Keratinocyte (primary cell): ENCODE data around the gene PLXND1. TPM values are rescaled to one million over a fixed set of nuclear protein-coding genes. Genes with fewer than 3 reads are reported as not detected.

Experiments used
- DNase-seq: peaks from one replicate; pipeline ENCODE4 v3.0.0-alpha.2; 2011; ENCODE audit warnings: low read depth, missing footprints, low spot score
- FAIRE-seq: peaks from 2 replicates; lab custom pipeline; 2011; peaks lifted over from hg19 to GRCh38; lab: Jason Lieb, UNC
- H2AFZ ChIP-seq: 2 replicates; pipeline ENCODE4 v1.6.0; 2012; ENCODE audit warnings: low read length, control low read depth, inconsistent platforms; ENCODE audit not compliant: control insufficient read depth
- H3K27ac ChIP-seq: 2 replicates; pipeline ENCODE4 v1.5.1; 2011; ENCODE audit warnings: low read length; ENCODE audit not compliant: control insufficient read depth, insufficient read depth
- H3K27me3 ChIP-seq: 3 replicates; pipeline ENCODE4 v1.6.0; 2011; ENCODE audit warnings: low read length; ENCODE audit not compliant: control insufficient read depth, insufficient read depth; ENCODE audit errors: extremely low read depth
- H3K36me3 ChIP-seq, 2 experiments: 2 replicates in 1 of 2; 3 replicates in 1 of 2; pipeline ENCODE4 v1.5.1; 2011; ENCODE audit warnings: low read length in 2 of 2, mild to moderate bottlenecking in 1 of 2; ENCODE audit not compliant: control insufficient read depth in 2 of 2, insufficient read depth in 2 of 2; ENCODE audit errors: extremely low read depth in 1 of 2
- H3K4me1 ChIP-seq: 3 replicates; pipeline ENCODE4 v1.5.1; 2011; ENCODE audit warnings: low read length; ENCODE audit not compliant: control insufficient read depth, insufficient read depth; ENCODE audit errors: extremely low read depth
- H3K4me2 ChIP-seq: 3 replicates; pipeline ENCODE4 v1.6.0; 2011; ENCODE audit warnings: low read depth, low read length; ENCODE audit not compliant: control insufficient read depth, insufficient read depth; ENCODE audit errors: extremely low read depth
- H3K4me3 ChIP-seq, 3 experiments: fragments of 200-600 bp in 1 of 3; sonication (generic) in 1 of 3; 2 replicates in 2 of 3; 3 replicates in 1 of 3; pipeline ENCODE4 v1.5.1; 2011 to 2016; ENCODE audit warnings: low read length in 3 of 3, mild to moderate bottlenecking in 3 of 3, control low read depth in 2 of 3, inconsistent platforms in 1 of 3, low read depth in 1 of 3, mixed read lengths in 1 of 3, mixed run types in 1 of 3, moderate library complexity in 1 of 3; ENCODE audit not compliant: control insufficient read depth in 2 of 3, insufficient read depth in 2 of 3; ENCODE audit errors: extremely low read depth in 1 of 3
- H3K79me2 ChIP-seq: 2 replicates; pipeline ENCODE4 v1.6.0; 2012; ENCODE audit warnings: low read length; ENCODE audit not compliant: control insufficient read depth, insufficient read depth
- H3K9ac ChIP-seq: 3 replicates; pipeline ENCODE4 v1.6.0; 2011; ENCODE audit warnings: low read length; ENCODE audit not compliant: control insufficient read depth, insufficient read depth; ENCODE audit errors: extremely low read depth
- H3K9me1 ChIP-seq: 3 replicates; pipeline ENCODE4 v1.6.0; 2011; ENCODE audit warnings: low read length; ENCODE audit not compliant: control insufficient read depth, insufficient read depth; ENCODE audit errors: extremely low read depth
- H3K9me3 ChIP-seq: 2 replicates; pipeline ENCODE4 v1.5.1; 2012; ENCODE audit warnings: low read depth, low read length; ENCODE audit not compliant: control insufficient read depth
- H4K20me1 ChIP-seq: 3 replicates; pipeline ENCODE4 v1.6.0; 2011; ENCODE audit warnings: low read length; ENCODE audit not compliant: control insufficient read depth, insufficient read depth; ENCODE audit errors: extremely low read depth
- EZH2 ChIP-seq: IDR thresholded peaks from one replicate; pipeline ENCODE4 v1.6.1; 2012; ENCODE audit warnings: inconsistent platforms, mild to moderate bottlenecking, low read length, moderate library complexity
- dilution Hi-C: fragments of 300-500 bp; cut with MboI; formaldehyde crosslinking; loops from one replicate; pipeline ENCODE4 v1.7.0; 2020; ENCODE audit warnings: low sequenced_read_pairs; ENCODE audit not compliant: extremely low pct_ligation_motif_present
- polyA plus RNA-seq, 5 experiments: library from polyadenylated mRNA; depleted of rRNA in 3 of 5; stranded (reverse) in 3 of 5; stranded (forward) in 1 of 5; unstranded in 1 of 5; fragments of >200 nt; gene quantifications; 1 replicate in 1 of 5; 2 replicates in 3 of 5; 3 replicates in 1 of 5; pipeline versions ENCODE4 v1.2.1 to v1.2.3, GENCODE V29; 2011 to 2012; ENCODE audit warnings: missing spikeins in 2 of 5, low read depth in 1 of 5, low replicate concordance in 1 of 5
- TF ChIP-seq, protein P1 (sequence below), 3 experiments: IDR thresholded peaks in 1 of 3; conservative IDR thresholded peaks in 1 of 3; optimal IDR thresholded peaks in 1 of 3; 2 replicates in 2 of 3; 3 replicates in 1 of 3; pipeline versions ENCODE3 to v1.5.1; 2011; ENCODE audit warnings: low read length in 3 of 3, mild to moderate bottlenecking in 3 of 3, moderate library complexity in 2 of 3, control low read depth in 1 of 3, inconsistent platforms in 1 of 3; ENCODE audit not compliant: insufficient read depth in 2 of 3; ENCODE audit errors: extremely low read depth in 1 of 3

Gene PLXND1
- polyA plus RNA-seq, 1 donor (not counting 4 experiments of a cell fraction or from before 2014, with no cell fraction given) = 0.09 TPM

DNA sequence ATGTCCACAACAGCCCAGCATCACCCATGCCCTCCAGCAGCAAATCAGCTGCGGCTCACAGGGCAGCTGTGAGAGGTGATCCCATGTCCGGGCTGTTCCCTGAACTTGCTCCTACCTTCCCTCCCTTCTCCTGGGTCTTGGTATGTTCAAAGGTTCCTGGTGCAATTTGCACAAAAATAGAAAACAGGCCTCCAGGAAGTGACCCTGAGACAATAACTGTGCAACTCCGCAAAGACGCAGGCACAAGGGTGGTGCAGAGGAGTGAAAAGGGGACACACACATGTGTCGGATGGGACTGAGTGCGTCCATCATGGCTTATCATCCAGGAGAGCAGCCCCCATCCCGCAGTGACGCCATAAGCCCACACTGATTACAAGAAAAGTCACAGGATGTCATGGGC lies 16.3 kb downstream of the PLXND1 start:
- H3K4me1 ChIP-seq = peaks cover 8% of the 10 kb centered on the region
- no peak overlapping the region for H3K4me2 ChIP-seq
- H3K27ac ChIP-seq = no peak overlapping the region
- FAIRE-seq = no peak
- H2AFZ ChIP-seq = no peak overlapping the region
- TF ChIP-seq, protein P1, sequence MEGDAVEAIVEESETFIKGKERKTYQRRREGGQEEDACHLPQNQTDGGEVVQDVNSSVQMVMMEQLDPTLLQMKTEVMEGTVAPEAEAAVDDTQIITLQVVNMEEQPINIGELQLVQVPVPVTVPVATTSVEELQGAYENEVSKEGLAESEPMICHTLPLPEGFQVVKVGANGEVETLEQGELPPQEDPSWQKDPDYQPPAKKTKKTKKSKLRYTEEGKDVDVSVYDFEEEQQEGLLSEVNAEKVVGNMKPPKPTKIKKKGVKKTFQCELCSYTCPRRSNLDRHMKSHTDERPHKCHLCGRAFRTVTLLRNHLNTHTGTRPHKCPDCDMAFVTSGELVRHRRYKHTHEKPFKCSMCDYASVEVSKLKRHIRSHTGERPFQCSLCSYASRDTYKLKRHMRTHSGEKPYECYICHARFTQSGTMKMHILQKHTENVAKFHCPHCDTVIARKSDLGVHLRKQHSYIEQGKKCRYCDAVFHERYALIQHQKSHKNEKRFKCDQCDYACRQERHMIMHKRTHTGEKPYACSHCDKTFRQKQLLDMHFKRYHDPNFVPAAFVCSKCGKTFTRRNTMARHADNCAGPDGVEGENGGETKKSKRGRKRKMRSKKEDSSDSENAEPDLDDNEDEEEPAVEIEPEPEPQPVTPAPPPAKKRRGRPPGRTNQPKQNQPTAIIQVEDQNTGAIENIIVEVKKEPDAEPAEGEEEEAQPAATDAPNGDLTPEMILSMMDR (optimal IDR thresholded peaks at IDR 0.05 in 1 of 3, IDR thresholded peaks at IDR 0.05 in 1 of 3, conservative IDR thresholded peaks at IDR 0.05 in 1 of 3; ENCODE audit: extremely low read depth in 1 of 3, insufficient read depth in 2 of 3, low read length in 3 of 3) = no peak
- no peak for TF ChIP-seq EZH2
- DNase-seq = no peak
- no peaks in the 10 kb centered on the region for H3K79me2 ChIP-seq
- H3K4me3 ChIP-seq = no peak overlapping the region
- no peaks in the 10 kb centered on the region for H3K9me3 ChIP-seq
- no peaks in the 10 kb centered on the region for H4K20me1 ChIP-seq
- H3K9me1 ChIP-seq = no peaks in the 10 kb centered on the region
- dilution Hi-C loops = no loop called here
- H3K36me3 ChIP-seq = no peaks in the 10 kb centered on the region
- no peak overlapping the region for H3K9ac ChIP-seq
- no peaks in the 10 kb centered on the region for H3K27me3 ChIP-seq

DNA sequence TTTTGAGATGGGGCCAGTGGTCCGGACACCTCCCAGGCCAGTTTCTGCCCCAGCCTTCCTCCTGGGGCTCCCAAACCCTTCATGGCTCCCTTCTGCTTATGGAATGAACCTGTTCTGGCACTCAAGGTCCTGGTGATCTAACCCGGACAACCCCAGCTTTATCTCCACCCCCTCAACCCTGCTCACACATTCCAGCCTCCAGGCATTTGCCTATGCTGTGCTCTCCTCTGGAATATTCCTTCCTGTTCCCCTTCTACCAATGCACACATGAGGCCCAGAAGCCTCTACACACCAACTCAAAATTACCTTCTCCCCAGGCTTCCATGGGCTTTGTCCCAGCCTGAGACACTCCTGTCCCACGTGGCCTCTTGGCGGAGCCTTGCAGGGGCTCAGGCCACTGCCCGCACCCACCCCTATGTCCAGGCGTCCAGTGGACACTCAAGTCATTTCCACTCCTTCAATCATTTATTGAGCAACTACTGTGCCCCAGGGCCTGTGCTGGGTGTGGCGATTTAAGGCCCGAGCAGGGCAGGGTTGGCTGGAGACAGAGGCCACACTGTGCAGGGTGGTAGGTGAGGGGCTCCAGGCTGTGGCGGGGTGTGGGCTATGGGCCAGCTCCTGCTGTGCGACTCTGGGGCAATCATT lies 18.8 kb downstream of the PLXND1 start:
- Histone ChIP-seq H3K36me3 (no peaks in the 10 kb centered on the region), H3K4me3 (no peak overlapping the region), H2AFZ (no peak overlapping the region), H3K9me1 (no peaks in the 10 kb centered on the region), H3K4me1 (peaks cover 8% of the 10 kb centered on the region), H3K79me2 (no peaks in the 10 kb centered on the region), H3K9ac (no peak overlapping the region), H3K9me3 (no peaks in the 10 kb centered on the region), H3K4me2 (no peak overlapping the region), H4K20me1 (no peaks in the 10 kb centered on the region), H3K27me3 (no peaks in the 10 kb centered on the region), H3K27ac (no peak overlapping the region)
- FAIRE-seq (no peak), DNase-seq (no peak)
- TF ChIP-seq, protein P1 (optimal IDR thresholded peaks at IDR 0.05 in 1 of 3, IDR thresholded peaks at IDR 0.05 in 1 of 3, conservative IDR thresholded peaks at IDR 0.05 in 1 of 3; ENCODE audit: extremely low read depth in 1 of 3, insufficient read depth in 2 of 3, low read length in 3 of 3) = no peak
- TF ChIP-seq EZH2 = no peak
- dilution Hi-C loops = no loop called here
